Right forelimb (tissue), 1 donor: ENCODE measurements around the gene LRBA.
A peak's percentile ranks its signal among the peaks of the same experiment; 100 is the strongest.
"Not testable (repeated sequence)": the region's sequence is repeated elsewhere in the genome, so short reads cannot be mapped to it uniquely, and the experiment has no call there.

Experiments used
- DNase-seq: peaks from one replicate; pipeline ENCODE4 v3.0.0-alpha.2; 2018

LRBA gene

DNA sequence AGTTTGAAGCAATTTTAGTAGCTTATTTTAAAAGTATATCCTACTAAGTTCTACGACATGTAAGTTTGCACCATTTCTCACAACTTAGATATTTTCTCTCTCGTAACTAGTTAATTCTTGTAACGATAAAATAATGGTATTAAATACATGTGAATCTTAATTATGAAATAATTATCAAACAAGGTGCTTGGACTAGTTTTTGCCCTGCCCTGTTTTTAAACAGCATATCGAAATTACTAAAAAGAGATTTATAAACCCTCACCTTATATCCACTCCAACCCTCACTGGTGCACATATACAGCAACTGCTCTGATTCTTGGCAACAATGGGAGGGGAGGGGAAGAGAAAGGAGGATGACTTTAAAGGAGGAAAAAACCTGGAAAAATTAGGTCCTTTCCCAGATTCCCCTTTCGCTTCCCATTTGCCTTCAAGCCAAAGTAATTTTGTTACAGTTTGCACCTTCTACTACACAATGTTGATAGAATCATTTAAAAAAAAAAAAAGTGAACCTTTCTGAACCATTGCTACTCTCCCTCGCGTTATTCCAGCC, 434.0 kb downstream of the LRBA start:
- no peak for DNase-seq

DNA sequence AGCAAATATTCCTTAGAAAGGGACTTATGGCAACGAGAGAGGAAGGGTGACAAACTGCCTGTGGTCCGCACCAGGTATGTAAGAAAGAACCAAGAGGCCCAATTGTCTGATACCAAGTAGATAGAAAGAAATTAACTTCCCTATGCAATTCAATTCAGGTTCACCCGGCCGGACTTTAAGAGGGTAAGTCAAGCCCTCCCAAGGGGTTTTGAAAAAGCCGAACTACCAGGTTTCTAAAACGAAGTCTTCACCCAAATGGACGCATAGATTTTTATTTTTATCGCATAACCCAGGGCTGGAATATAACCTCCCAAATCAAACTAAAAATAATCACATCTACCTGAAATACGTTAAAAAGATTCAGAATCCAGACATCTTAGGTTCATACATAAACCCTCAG, 434.8 kb downstream of the LRBA start:
- no peak for DNase-seq

DNA sequence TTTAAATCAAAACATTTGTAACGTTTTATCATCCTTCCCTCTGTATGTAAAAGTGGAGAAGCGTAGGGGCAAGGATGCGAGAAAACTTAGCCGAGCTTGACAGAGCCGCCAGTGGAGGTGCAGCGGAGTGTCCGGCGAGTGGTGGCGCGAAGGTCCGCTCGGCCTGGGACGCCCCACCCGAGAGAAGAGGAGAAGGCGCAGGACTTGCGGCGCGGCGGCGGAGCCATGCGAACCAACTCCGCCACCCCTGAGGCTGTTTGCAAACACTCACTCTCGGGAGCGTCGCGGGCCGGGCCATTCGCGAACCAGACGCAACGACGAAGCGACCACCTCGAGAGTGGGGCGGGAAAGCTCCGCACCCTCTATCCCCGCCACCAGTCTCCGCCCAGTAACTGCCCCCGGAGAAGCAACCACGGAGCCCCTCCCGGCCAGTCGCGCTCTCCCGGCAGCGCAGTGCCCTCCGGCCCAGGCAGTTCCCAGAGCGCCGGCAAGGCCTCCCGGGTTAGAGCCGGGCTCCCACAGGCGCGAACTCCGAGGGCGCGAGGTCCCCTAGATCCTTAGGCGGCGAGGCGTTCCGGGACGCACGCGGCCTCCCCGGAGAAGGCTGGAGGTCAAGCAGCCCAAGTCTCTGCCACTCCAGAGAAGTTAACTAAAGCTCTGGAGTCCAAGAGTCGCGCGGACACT, 435.4 kb downstream of the LRBA start:
- peak; percentile 77 for DNase-seq

DNA sequence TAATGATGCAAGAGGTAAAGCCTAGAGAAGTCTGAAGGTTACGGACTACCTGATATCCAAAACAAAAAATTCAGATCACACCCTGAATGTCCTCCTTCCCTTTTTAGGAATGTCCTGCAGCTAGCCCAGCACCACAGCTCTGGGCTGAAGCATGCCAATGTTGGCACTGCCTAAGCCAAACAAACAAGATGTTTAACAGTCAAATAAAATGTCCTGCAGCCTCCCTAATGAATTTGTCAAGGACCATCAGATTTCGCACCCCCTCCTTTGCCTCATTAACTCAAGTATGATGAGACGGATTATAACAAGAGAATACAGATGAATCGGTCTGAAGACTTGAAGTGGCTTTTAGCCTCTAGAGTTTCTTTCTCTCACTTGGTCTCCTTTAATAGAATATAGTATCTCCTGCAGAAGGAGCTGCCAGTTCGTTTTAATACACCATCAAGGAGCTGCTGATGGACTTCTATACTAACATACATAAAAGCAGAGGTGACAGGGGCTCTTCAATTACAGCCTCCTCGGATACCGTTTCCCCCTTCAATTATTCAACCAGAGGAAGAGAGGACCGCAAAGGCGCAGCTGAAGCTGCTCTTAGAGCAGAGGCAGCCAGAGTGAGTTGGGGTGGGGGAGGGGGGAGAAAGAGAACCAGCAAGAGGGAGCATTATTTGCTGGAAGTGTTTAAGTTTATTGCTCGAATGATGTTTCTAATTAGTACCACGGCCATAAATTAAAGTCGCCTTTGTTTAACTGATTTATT, 436.2 kb downstream of the LRBA start:
- DNase-seq, result peak; percentile 69

DNA sequence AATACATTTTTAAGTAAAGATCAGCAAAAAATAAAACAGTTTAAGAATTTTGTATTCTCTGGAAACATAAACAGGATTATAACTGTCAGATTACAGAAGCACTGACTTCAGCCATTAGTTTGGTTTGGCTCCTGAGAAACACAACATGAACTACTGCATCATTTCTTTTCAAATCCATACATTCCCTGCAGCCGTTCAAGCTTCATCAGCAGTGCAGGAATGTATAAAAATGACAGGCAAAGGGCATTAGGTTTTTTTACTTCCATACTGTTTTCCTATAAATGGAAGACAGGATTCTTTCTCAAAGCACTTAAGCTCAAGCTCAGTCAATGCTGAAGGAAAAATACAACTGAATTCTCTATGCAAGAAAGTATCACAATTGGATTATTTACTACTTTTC, 437.3 kb downstream of the LRBA start:
- DNase-seq, result no peak

DNA sequence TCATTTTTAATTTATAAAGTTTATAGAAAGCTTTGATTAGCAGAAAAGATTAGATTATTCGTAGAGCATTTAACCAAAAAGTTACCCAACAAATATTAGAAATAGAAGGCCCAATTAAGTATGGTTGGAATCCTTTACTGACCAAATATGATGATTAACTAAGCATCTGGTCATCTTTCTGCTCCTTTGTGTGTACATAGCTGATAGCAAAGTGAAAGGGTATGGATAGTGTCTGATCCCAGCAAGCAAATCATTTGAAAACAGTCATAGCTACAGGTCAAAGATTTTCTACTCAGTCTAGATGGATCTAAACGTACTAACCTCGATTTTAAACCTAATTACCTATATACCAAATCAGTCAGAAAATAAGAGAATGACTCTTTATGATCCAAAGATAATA, 440.4 kb downstream of the LRBA start:
- DNase-seq, result no peak

DNA sequence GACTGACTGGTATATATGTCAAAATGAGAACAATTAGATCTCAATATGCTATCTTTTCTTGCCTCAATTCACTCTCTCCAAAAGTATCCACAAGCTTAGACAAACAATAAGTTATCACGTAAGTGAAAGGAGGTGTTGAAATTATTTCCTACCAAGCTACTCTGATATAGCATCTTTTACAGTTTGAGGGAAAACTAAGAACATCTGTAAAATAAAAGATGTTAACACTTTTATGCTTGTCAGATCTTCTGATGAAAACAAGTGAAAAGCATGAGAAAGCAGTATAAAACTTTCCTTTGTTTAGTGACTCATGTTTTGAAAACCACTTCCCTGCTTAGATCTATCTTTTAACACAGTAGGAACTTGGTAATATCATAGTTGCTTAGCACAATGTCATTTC, 441.6 kb downstream of the LRBA start:
- DNase-seq, result no peak

DNA sequence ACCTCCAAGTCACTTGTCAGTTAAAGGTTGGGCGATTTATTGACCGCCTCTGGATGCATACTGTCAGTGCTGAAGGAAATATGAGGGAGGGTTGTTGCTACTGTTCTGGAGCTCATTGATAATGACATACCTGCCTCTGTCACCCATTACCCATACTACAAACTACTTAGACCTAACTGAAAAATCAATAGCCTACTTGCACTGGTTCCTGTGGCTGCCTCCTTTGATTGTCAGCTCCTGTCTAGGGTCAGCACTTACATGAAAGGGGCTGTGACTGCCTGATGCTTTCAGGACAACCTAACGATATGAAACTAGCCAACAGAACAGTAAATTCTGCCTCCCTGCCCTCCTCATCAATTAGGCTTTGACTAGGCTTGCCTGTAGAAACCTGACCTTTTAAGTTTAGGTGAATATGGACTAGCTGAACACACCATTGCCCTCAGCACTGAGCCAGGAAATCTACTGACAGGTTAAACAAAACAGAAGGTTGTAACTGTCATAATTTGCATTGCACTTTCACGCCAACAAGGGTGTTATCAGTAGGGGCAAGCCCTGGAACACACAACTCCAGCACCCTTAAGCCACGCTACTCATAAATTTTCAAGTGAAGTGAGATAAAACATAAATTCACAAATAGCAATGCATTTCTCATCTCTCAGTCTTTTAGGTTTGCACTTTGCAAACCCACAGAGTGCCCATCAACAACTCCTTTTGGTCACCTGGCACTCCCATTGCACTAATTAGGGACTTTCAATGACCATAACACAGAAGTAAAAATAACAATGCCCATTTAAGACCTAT, 442.2 kb downstream of the LRBA start:
- DNase-seq, result no peak

DNA sequence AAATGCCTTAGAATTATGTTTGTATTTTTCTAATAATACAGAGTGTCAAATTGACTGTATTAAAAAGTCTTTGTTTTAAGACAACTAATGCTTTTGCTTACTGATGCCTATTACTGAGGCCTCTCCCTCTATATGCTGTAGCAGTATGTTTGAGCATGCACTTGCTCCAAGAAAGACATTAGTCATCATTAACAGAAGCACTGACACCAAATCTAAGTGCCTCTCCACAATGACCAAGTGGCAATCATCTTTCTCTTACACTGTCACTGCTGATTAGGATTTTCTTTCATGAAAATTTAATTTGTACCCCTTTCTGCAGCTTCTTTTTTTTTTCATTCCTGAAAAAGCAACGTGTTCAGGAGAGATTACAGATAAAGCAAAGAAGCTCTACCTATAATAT, 444.2 kb downstream of the LRBA start:
- DNase-seq, result no peak

DNA sequence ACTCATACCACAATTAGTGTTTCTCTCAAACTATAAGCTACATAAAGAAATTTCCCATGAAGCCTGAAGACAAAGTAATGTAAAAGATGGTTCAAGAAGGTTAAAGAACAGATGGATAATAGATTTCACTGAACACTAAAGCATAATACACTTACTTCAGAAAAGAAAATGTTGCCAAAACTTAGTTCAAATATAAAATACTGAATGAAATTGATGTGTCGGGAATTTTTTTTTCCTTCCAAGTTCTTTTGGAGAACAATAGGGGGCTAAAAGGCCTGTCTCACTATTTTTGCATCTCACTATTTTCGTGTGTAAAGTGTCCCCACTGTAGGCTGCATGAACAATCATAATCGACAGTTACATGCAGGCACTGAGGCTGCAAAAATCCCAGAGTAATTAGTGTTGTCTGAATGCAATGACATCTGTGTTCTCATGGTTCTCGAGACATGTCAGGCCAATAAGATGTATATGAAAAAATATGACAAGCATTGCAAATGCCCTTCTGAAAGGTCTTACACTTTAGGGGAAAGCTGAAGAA, 445.0 kb downstream of the LRBA start:
- DNase-seq, result no peak

DNA sequence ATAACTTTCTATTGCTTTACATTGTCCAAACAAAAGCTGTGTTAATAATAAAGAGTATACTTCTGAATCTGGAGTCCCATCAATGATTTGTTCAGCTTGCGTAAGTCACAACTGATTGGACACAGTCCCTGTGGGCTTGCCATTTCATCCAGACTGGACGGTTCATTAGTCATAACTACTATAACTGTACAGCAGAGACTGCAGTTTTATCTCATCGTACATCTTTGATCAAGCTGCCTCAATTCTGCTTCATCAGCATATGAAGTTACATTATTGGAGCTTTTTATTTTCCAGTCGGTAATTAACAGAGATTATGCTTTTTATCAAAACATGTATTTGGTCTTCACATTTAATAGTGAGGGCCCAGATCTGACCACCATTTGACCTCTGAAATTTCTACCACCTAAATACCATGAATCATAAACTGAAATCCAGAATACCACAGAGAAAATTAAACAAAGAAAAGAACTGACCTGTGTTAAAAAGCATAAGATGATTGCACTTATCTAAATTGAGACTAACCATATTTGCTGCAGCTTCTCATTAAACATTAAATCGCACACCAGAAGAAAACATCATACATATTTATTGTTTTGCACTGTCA, 445.6 kb downstream of the LRBA start:
- DNase-seq, result no peak

DNA sequence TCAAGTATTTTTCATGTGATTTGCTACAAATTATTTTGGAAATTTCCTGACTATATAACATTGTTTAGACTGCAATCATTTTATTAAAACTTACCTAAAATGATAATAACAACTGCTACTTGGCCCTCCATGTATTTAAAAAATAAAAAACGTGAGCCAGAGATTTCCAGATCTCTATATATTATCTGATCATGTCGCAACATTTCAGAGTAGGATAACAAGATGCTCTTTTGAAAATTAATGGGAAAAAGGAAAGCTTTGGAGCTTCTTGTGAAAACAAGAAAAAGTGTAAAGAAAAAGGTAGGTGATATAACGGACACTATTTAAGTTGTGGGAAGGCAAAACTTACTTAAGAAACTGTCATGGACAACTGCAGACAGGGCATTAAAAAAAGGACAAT, 448.0 kb downstream of the LRBA start:
- no peak for DNase-seq

DNA sequence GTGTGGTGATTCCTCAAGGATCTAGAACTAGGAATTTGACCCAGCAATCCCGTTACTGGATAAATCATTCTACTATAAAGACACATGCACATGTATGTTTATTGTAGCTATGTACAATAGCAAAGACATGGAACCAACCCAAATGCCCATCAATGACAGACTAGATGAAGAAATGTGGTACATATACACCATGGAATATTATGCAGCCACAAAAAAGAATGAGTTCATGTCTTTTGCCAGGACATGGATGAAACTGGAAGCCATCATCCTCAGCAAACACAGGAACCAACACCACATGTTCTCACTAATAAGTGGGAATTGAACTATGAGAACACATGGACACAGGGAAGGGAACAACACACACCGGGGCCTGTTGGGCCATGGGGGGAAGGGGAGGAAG, 450.1 kb downstream of the LRBA start:
- DNase-seq, result not testable (repeated sequence)

DNA sequence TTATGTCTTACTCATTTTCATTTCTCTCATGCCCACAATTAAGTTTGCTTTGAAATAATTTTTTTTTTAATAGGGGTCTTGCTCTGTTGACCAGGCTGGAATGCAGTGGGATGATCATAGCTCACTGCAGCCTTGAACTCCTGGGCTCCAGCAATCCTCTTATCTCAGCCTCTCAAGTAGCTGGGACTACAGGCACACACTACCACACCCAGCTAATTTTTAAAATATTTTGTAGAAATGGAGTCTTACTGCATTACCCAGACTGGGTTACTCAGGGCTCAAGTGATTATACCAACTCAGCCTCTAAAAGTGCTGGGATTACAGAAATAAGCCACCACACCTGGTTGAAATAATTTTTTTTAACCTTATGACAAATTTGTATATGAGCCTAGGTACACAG, 452.3 kb downstream of the LRBA start:
- DNase-seq, result no peak

DNA sequence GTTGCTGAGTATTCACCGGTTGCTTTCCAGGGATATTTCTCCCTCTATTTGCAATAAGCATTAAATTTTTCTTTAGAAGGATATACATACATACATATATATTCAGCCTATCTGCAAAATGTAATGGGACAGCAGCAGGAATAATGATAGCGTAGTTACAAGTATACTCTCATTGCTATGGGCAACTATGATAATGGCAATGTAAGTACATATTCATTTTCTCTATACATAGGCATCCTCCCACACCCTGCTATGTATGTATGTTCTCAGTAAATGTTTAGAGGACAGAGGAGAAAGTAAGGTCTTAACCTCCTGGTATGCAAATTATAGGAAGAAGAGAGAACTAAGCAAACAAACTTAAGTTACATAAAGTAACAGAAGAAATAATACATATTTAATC, 452.8 kb downstream of the LRBA start:
- no peak for DNase-seq

DNA sequence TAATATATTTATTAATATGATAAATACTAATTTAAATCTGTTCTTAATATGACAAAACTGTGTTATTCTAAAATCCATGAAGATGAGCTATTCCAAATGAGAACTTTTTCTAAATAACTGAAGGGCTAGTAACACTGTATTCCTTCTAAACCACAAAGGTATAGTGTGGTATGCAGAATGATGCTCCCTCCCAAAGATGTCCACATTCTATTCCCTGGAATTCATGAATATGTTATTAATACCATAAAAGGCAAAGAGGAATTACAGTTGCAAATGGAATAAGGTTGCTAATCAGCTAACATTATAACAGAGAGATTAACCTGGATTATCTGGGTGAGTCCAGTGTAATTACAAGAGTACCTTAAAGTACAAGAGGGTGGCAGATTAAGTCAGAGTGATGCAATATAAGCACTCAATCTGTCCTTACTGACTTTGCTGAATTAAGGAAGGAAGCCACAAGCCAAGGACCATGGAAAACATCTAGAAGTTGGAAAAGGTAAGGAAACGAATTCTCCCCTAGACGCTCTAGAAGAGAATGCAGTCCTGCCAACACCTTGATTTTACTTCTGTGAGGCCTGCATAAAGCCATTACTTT, 453.8 kb downstream of the LRBA start:
- no peak for DNase-seq

DNA sequence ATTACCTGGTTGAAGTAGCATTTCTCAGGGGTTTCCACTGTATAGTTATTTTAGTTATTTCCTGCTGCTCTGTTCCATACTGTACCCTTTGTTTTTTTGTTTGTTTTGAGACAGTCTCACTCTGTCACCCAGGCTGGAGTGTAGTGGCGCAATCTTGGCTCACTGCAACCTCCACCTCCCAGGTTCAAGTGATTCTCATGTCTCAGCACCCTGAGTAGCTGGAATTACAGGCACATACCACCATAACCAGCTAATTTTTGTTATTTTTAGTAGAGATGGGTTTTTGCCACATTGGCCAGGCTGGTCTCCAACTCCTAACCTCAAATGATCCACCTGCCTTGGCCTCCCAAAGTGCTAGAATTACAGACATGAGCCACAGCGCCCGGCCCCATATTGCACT, 457.3 kb downstream of the LRBA start:
- not testable (repeated sequence) for DNase-seq

DNA sequence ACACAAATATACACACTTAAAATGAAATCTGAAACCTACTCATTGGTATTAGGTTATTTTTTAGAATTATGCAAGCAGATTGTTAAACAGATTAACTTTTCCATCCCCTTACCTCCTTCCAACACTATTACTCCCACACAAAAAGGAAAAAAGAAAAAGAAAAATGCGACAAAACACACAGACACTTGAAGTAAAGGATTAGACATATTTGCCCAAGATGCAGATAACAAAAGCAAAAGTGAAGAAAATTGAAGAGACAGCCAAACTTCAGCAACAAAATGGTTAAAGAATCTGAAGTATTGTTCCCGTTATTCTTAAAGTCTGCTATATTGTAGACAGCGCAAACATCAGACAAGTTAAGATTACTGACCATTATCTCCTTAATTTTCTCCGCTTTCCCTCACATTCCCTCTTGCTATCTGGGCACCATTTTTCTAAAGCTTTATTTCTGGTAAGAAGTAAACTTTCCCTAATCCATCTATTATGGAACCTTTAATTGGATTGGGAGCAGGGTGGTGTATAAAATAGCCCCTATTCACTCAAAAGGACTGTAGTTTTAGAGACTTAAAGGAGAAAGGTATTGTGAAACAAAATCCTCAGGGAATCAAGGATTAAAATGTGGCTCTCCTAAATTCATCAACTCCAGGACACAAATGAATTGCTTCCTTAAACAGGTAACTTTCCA, 467.8 kb downstream of the LRBA start:
- no peak for DNase-seq

DNA sequence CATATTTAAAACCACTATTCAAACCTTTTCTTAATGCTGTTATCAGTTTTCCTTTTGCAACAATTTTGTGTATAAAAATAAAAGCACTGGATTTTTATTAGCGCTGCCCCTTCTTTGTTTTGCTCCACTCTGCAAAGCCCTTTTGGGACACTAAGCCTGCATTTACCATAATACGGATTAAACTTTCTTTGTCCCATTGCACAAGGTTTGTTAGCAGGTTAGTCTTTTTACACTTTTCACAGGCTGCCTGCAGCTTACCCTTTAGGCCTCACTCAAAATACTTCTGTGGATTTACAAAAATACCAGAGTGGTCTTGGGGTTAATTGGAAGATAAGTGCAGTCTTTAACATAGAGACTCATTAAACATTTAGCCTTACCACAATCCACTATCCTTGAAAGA, 468.8 kb downstream of the LRBA start:
- no peak for DNase-seq

DNA sequence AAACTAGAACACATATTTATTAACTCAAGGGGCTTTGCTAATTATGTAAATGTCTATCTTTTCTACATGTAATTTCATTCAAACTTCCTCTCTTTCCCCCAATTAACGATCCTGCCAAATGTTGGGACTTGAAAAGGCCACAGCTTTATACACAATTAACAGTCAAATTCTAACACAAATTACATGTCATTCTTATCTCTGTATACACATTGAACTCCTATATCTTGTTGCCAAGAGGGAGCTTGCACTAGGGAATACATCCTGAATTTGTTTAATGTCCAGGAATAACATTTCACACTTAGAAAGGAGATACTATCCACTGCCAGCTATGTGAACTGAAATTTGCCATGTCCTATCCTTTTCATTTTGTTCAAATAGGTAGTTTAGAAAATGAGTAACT, 472.0 kb downstream of the LRBA start:
- no peak for DNase-seq

DNA sequence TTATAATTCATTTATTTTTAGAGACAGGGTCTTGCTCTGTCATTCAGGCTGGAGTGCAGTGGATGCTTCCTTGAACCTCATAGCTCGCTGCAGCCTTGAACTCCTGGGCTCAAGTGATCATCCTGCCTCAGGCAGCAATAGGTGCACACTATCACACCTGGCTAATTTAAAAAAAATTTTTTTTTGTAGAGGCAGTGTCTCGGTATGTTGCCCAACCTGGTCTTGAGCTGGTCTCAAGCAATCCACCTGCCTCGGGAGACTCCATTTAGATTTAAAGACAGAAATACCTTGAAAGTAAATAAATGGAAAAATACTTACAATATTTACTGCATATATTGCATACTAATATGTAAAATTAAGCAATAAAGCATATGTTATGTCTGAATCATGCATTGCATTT, 473.4 kb downstream of the LRBA start:
- no peak for DNase-seq

DNA sequence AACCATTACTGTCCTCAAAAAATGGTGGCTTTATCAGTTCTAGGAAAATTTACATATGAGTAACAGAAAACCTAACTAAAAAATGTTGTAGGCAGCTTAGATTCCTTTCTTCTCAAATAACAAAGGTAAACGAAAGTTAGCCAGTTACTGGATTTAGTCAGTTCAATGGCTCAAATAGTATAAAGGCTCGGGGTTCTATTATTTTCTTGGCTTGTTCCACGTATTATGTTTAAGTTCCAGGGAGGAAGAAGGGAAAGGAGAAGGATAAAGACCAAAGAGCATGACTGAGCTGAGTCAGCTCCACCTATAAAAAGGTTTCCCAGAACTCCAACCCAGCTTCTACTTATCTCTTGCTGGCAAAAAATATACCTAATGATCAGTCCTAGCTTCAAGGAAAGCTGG, 474.1 kb downstream of the LRBA start:
- DNase-seq, result no peak
